Suprapubic skin (tissue), 3 donors: ENCODE measurements around the gene COMT.

Experiments
- CTCF ChIP-seq, 2 donors: fragments of 200-600 bp in 1 of 2; fragments of 450-650 bp in 1 of 2; sonication (generic) in 1 of 2; IDR thresholded peaks; one replicate each; pipeline ENCODE4 v1.5.1; 2016 to 2019; ENCODE audit warnings: antibody characterized with exemption in 2 of 2, mild to moderate bottlenecking in 1 of 2, moderate library complexity in 1 of 2
- POLR2A ChIP-seq, 2 donors: fragments of 450-650 bp; IDR thresholded peaks; one replicate each; pipeline ENCODE4 v1.6.1; 2017; ENCODE audit warnings: antibody characterized with exemption in 2 of 2, mild to moderate bottlenecking in 2 of 2, moderate library complexity in 2 of 2

- no peak for TF ChIP-seq CTCF (IDR thresholded peaks at IDR 0.05)
- TF ChIP-seq POLR2A (IDR thresholded peaks at IDR 0.05) = no peak
Measured at GRCh38 chr22:19968450-19968891, 26.9 kb downstream of the COMT start.
